Stimulated activated CD4-positive, alpha-beta T cell treated with anti-CD3 and anti-CD28 coated beads, Interleukin-15, amount 100 ng/mL, for 1 hour (primary cell): ENCODE measurements around the gene AFDN.

Experiments used
- DNase-seq, 2 donors: peaks; one replicate each; pipeline ENCODE4 v3.0.0-alpha.2; 2020; ENCODE audit warnings: low read depth in 1 of 2, low spot score in 1 of 2

AFDN gene, protein sequence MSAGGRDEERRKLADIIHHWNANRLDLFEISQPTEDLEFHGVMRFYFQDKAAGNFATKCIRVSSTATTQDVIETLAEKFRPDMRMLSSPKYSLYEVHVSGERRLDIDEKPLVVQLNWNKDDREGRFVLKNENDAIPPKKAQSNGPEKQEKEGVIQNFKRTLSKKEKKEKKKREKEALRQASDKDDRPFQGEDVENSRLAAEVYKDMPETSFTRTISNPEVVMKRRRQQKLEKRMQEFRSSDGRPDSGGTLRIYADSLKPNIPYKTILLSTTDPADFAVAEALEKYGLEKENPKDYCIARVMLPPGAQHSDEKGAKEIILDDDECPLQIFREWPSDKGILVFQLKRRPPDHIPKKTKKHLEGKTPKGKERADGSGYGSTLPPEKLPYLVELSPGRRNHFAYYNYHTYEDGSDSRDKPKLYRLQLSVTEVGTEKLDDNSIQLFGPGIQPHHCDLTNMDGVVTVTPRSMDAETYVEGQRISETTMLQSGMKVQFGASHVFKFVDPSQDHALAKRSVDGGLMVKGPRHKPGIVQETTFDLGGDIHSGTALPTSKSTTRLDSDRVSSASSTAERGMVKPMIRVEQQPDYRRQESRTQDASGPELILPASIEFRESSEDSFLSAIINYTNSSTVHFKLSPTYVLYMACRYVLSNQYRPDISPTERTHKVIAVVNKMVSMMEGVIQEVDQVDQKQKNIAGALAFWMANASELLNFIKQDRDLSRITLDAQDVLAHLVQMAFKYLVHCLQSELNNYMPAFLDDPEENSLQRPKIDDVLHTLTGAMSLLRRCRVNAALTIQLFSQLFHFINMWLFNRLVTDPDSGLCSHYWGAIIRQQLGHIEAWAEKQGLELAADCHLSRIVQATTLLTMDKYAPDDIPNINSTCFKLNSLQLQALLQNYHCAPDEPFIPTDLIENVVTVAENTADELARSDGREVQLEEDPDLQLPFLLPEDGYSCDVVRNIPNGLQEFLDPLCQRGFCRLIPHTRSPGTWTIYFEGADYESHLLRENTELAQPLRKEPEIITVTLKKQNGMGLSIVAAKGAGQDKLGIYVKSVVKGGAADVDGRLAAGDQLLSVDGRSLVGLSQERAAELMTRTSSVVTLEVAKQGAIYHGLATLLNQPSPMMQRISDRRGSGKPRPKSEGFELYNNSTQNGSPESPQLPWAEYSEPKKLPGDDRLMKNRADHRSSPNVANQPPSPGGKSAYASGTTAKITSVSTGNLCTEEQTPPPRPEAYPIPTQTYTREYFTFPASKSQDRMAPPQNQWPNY (N-terminal part only)

GRCh38 chr6:167826896-167827582, at the start of gene AFDN:
Gene AFDN, plus strand, starts transcription at chr6:167826911. Its CDS starts 222 bp downstream, at chr6:167827133.
- no peak for DNase-seq

DNA sequence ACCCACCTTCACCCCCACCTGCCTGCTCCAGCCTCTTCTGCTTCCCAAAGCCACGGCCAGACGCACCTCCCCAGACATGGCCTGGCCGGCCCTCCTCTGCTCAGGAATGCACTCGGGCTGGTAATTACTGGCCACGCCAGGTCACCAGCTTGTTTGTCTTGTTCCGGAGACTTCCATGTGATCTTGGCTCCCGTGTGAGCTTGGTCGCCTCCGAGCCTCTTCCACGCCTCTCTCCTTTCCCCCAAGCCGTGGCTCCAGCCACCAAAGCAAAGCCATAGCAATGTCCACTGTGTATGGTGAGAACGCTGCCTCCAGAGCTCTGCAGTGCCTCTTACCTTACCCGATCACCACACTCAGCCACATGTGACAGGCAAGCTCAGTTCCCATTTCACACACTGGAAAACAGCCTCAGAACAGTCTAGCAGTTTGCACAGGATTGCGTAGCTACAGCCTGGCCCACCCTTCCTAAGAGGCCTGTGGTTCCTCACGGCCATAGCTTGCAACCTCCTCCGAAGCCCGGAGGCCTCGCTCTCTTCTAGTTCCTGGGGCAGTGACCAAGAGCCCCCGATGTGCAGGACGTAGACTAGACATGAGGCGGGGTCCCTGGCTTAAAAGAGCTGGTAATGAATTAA, 48.1 kb upstream of the AFDN start:
- no peak for DNase-seq

DNA sequence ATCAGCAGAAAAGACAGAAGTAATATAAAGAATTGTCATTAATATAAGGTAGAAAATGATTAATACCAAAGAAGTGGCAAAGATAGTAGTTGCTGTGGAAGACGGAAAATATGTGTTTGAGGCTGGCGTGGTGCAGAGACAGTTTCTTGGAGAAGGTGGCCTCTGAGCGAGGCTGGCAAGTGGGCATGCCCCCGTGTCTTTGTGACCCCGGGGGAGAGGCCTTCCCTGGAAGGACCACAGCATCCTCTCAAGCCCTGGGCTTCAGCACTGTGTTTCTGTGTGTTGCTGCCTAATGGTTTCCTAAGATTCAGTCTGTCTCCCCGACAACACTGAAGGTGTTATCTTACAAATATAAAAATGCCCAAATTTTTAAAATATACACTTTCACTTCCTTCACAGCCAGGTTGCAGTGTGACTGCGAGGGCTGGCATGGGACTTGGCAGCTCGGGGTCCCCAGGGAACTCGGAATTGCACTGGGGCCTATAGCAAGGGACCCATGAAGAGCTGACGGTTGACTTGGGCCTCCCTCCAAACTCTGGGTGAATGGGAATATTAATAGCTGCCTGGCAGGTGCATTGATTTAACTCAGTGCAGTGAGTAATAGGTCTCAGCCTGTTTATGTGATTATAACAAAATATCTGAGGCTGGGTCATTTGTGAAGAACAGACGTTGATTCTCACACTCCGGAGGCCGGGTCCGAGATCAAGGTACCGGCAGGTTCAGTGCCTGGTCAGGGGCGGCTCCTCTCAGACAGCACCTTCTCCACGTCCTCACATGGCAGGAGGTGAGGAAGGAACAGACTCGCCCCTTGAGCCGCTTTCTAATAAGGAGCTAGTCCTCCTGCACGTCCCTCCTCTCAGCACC, 47.4 kb upstream of the AFDN start:
- no peak for DNase-seq

DNA sequence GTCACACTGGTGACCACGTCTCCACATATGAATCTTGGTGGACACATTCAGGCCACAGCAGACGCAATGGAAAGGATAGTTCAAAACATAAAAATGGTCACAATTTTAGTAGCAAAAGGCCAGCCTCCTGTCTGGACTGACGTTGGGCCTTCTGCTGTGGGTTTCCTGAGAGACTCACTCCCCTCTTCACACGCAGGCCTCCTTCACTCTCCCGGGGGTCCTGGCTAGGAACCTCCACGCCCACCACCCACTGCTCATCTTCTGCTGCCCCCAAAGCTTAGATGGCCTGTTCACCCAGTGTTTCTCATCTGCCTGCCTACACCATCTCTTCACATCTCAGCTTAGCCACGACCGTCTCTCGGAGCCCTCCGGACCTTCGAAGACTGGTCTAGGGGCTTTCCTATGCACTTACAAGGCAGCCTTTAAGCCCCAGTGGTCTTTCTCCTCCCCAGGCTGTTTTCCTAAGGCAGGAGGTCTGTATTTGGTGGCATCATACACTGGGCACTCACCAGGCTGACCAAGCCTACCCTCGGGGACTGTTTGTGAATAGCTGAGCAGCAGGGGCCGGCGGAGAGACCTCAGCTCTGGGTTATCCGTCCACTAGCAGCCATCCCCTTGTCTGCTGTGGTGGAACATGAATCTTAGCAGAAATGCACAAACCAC, 46.6 kb upstream of the AFDN start:
- no peak for DNase-seq

DNA sequence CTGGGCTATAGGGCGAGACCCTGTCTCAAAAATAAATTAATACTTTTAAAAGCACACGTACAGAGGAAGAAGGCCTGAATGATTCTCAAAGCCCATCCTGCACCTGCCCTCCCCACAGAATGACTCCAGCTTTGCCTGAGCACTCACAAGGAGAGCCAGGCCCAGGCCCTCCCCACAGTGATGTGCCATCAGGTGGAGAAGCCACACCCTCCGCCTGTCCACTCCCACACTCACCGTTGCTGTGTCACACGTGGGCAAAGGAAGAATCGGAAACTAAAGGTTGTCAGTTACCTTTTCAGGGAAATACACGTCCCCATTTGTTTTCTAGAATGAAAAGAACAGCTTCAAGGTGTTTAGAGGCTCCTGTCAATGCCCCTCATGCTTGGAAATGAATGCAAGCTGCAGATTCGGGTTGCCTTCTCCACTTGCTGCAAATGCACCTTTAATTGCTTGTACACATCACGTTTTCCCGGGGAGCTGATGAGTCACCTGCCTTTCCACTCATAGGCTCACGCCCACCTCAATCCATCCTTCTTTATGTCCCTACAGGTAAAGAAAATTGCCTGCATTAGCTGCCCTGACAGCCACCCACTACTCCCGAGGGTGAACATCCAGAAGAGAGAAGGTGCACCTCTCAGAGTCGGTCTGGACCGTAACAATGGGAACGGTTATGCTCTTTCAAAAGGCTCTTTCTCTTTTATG, 45.5 kb upstream of the AFDN start:
- DNase-seq = no peak

DNA sequence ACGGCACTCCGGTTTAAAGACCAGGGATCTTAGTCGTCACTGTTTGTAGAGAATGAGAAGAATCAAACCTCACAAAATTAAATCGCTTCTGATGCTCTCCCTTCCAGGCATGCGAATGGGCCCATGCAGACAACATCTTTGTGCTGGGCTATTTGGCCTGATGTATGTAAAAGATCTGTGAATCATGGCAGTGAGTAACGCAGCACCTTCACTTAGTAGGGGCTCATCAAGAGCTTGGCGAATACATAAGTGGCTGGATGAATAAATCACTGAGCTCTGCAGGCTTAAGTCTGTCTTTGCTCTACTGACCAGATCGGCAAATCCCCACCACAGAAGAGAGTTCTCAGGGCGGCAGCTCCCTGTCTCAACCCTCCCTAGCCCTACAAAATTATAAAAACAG, 44.8 kb upstream of the AFDN start:
- DNase-seq = no peak

DNA sequence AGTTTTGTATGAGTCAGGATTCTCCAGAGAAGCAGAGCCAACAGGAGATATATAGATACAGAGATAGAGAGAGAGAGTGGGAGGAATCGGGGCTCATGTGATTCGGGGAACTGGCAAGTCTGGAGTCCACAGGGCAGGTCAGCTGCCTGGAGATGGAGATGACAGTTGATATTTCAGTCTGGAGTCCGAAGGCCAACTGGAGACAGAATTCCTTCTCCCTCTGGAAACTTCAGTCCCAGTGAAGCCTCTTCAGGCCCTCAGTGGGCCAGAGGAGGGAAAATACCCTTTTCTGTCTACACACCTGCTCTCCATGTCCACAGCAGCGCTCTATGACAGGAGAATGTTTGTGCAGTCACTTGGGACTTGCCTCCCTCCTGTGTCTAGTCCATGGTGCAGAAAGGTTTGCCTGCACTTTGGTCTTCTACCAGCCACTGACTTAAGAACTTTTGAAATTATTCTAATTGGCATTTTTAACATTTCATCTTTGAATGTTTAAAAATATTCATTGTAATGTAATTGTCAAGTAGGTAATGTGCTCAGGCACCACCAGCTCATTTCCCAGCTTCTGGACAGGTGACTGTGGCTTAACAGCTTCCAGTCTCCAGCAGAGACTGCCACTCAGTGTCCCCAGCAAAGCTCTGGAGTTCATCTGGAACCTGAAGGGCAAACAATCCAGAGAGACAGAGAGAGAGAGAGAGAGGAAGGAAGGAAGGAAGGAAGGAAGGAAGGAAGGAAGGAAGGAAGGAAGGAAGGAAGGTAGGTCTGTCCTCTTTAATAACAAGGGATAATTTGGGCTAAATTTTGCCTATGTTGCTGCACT, 43.8 kb upstream of the AFDN start:
- no peak for DNase-seq

- no peak for DNase-seq
These were observed 39.6 kb upstream of the AFDN start for GRCh38 chr6:167786853-167787675.

GRCh38 chr6:167787896-167788562, 38.7 kb upstream of the AFDN start:
- no peak for DNase-seq

DNA sequence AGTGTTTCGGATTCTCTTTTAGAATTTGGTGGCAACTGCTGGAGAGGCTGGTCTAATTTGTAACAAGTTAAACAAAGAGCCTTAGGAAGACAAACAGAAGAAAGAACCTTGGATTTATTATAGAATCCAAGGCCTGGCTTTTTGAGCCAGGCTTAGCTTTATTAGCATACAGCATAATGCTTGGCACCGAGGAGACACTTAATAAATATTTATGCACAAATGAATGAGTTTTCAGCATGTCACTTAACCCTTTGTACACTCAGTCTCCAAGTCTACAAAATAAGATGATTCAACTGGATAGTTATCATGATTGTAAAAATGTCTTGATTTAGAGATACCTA, 38.2 kb upstream of the AFDN start:
- DNase-seq = no peak

GRCh38 chr6:167789358-167789757, 37.4 kb upstream of the AFDN start:
- DNase-seq = no peak

DNA sequence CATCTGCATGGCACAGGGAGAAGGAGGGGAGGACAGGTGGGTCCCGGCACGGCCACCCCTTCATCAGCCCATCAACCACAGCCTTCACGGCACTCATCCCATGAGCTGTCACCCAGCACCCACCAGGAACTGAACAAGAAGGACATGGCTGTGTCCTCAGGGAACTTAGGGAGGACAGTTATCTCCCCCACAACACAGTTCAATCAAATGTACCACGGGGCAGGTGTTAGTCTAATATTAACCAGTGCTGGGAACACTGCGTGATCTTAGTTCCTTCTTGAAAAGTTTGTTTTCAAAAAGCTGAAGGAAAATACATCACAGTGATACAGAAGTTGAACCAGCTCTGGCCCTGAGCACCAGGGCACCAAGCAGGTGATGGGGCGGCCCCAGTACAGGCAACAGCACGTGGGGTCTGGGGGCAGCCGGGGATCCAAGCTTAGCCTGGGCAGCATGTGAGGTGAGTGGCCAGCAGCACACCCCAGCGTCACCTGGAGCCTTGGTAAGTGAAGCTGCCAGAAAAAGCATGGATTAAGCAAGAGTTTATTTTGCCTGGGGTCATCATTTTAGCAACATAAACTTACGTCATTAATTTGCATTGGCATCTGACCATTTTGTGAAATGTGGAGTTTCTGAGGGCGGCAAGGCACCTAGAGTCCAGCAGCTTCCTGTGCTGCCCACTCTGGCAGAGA, 35.5 kb upstream of the AFDN start:
- no peak for DNase-seq

- DNase-seq = no peak
These were observed 34.8 kb upstream of the AFDN start for GRCh38 chr6:167791780-167792478.

DNA sequence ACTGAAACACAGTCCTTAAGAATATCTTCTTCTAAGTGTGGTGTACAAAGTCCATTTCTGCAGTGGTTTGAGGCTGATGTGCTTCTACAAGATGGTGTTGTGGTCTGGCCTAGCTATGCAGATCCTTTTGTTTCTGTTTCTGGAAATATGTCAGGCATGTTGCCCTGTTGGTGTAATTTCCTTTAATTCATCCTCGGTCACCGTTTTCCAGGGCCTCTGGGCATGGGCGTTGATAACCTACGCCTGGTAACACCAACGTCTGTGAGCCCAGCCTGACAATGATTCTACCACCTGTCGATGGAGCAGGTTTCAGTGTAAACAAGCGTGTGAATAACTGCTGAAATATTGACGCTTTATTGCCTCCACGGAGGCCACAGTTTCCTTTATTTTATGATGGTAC, 33.3 kb upstream of the AFDN start:
- no peak for DNase-seq
